Urinary bladder (tissue), 4 donors: Measurements from ENCODE around the gene SRCAP. TPM values are rescaled to one million over a fixed set of nuclear protein-coding genes. Genes with fewer than 3 reads are reported as not detected.

Experiments
- DNase-seq: peaks from one replicate; pipeline ENCODE4 v3.0.0-alpha.2; 2015; ENCODE audit errors: extremely low spot score
- H3K27ac ChIP-seq: one replicate; pipeline ENCODE4 v1.5.1; 2013; ENCODE audit warnings: low read depth, mild to moderate bottlenecking, moderate library complexity
- H3K36me3 ChIP-seq: one replicate; pipeline ENCODE4 v1.6.1; 2013; ENCODE audit warnings: mild to moderate bottlenecking, moderate library complexity; ENCODE audit not compliant: insufficient read depth
- H3K4me1 ChIP-seq: one replicate; pipeline ENCODE4 v1.6.1; 2013; ENCODE audit warnings: mild to moderate bottlenecking, moderate library complexity; ENCODE audit not compliant: insufficient read depth
- H3K4me3 ChIP-seq: one replicate; pipeline ENCODE4 v1.5.1; 2013; ENCODE audit warnings: low read depth, low read length
- WGBS: extraction: QIAGEN DNeasy Blood & Tissue Kit; methylation state at CpG from one replicate; pipeline ENCODE4 v1.1.7; 2013; 5-methylcytosine and 5-hydroxymethylcytosine counted together
- polyA plus RNA-seq: library from polyadenylated mRNA; stranded (reverse); fragments of 200-250 nt; gene quantifications from one replicate; pipeline ENCODE4 v1.2.3, GENCODE V29; 2013
- total RNA-seq: library from RNA; depleted of rRNA; stranded (reverse); fragments of >200 nt; gene quantifications from one replicate; pipeline ENCODE4 v1.2.3, GENCODE V29; 2014
- donor health status: healthy with polysubstance abuse.
- donor health status: healthy.

Gene SRCAP
- total and polyA plus RNA-seq, 2 donors, result 15.0 to 20.3 TPM

DNA sequence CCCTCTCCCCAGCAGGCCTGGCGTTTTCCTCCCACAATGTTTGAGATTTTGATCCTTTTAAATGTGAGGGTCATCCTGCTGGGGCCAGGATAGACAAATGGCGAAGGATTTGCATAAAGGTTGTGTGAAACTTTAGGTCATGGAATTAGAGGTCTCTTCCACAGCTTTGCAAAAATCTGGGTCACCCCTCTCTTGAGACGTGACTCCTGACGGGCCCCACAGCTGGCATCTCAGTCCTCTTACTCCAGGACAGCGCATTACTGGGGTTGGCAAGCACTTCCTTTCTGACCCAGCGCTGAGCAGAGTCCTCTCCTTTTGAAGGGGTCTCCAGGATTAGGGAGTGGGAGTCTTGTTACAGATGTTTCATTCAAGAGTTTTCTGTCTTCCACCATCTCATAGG is 80.6 kb downstream of the SRCAP start:
- WGBS, result 88% methylated on average over 6 of the region's 6 CpGs
- DNase-seq, result no peak
- Histone ChIP-seq H3K4me1 (no peaks in the 10 kb centered on the region), H3K27ac (no peak overlapping the region), H3K4me3 (no peak overlapping the region), H3K36me3 (no peaks in the 10 kb centered on the region)

DNA sequence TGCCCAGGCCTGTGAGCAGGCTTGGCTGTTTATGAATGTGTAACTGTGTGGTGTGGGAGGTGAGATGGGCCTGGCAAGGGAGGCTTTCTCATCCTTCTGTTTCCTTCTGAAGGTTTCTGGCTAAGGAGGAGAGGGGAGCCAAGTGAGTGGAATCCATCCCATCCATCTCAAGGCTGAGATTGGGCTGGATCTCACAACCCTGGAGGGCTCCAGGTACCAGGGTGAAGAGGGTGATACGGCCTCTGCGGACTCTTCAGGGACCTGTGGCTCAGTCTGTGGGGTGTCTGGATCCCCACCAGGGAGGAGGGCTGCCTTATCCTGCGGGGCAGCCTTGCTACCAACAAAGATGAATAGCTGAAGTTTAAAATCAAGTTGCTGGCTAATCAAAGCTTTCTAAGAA is 81.0 kb downstream of the SRCAP start:
- Histone ChIP-seq H3K27ac (no peak overlapping the region), H3K36me3 (no peaks in the 10 kb centered on the region), H3K4me3 (no peak overlapping the region), H3K4me1 (no peaks in the 10 kb centered on the region)
- DNase-seq, result no peak
- 88% methylated on average over 3 of the region's 3 CpGs for WGBS

DNA sequence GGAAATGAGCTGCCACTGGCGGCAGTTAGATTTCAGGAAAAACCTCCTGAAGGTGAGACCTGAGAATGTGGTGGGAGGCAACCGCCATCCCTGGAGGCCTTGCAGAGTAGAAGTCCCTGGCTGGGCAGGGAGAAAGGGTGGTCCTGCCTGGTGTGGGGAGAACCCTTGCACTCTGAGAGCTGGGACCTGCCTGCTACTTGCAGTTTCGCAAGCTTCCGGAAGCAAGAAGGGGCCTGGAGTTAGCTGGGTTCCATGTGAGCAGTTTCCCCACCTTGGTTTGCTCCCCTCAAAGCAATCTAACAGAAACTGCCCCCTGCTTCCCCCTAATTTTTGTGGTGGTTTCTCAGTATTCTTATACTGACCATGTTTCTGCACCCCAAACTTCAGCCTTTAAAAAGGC is 81.6 kb downstream of the SRCAP start:
- Histone ChIP-seq H3K27ac (no peak overlapping the region), H3K4me3 (no peak overlapping the region), H3K36me3 (no peaks in the 10 kb centered on the region), H3K4me1 (no peaks in the 10 kb centered on the region)
- 84% methylated on average over 4 of the region's 4 CpGs for WGBS
- DNase-seq, result no peak

DNA sequence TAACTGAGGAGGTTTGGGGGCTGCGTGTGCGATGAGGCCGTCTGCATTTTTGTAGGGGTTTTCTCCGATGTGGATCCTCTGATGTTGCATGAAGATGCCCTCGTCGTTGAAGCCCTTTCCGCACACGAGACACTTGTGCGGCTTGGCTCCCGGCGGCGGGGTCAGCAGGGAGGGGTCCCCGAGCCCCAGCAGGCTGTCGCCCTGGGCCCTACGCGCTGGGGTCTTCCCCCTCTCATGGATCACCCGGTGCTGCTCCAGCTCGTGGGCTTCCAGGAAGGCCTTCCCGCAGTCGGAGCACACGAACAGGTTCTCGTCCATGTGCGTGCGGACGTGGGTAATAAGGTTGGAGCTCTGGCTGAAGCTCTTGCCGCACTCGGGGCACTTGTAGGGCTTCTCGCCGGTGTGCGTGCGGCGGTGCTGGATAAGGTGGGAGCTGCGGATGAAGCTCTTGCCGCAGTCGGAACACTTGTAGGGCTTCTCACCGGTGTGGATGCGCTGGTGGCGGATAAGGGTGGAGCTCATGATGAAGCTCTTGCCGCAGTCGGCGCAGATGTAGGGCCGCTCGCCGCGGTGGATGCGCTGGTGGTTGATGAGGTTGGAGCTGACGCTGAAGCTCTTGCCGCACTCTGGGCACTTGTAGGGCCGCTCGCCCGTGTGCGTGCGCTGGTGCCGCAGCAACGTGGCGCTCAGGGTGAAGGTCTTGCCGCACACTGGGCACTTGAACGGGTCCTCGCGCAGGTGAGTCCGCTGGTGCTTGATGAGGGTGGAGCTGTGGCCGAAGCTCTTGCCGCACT is 83.7 kb downstream of the SRCAP start:
- Histone ChIP-seq H3K27ac (no peak overlapping the region), H3K4me1 (no peaks in the 10 kb centered on the region), H3K36me3 (no peaks in the 10 kb centered on the region), H3K4me3 (no peak overlapping the region)
- 96% methylated on average over 63 of the region's 63 CpGs for WGBS
- DNase-seq, result no peak

DNA sequence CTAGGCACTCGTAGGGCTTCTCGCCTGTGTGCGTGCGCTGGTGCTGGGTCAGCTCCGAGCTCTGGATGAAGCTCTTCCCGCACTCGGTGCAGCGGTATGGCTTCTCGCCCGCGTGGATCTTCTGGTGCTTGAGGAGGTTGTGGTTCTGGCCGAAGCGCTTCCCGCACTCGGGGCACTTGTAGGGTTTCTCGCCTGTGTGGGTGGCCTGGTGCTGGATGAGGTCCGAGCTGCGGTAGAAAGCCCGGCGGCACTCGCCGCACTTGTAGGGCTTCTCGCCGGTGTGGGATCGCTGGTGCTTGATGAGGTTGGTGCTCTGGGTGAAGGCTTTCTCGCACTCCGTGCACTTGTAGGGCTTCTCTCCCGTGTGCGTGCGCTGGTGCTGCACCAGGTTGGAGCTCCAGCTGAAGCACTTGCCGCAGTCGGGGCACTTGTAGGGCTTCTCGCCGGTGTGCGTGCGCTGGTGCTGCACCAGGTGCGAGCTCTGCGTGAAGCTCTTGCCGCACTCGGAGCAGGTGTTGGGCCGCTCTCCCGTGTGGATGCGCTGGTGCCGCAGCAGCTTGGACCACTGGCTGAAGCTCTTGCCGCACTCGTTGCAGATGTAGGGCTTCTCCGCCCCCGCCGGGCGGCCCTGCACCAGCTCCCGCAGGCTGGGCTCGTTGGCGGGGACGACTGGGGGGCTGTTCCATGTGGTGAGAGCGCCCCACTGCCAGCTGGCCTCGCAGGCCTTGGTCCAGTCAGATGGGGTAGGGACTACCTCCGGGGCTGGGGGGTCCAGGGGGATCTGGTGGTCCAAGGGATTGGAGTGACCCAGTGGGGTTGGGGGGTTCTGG is 84.5 kb downstream of the SRCAP start:
- Histone ChIP-seq H3K27ac (no peak overlapping the region), H3K4me1 (no peaks in the 10 kb centered on the region), H3K4me3 (no peak overlapping the region), H3K36me3 (no peaks in the 10 kb centered on the region)
- DNase-seq, result no peak
- whole genome bisulfite sequencing, result 94% methylated on average over 57 of the region's 57 CpGs

DNA sequence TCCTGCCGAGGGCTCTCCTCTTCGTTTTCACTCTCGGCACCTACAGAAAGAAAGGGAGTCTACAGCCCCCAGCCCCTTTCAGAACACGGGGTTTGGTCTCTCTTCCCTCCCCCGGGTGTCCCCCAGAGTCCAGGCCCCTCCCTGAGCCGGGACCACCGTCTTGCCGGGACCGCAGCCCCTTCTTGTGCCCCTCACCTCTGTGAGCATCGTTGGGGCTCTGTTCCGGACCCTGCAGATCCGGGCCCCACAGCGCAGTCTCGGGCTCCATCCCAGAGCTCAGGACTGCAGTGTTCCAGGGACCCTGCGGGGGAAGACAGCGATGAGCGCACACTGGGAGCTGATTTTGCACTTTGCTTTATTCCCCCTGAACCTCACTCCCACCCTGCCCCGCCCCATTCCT is 85.2 kb downstream of the SRCAP start:
- 87% methylated on average over 18 of the region's 18 CpGs for WGBS
- Histone ChIP-seq H3K4me3 (no peak overlapping the region), H3K27ac (no peak overlapping the region), H3K4me1 (no peaks in the 10 kb centered on the region), H3K36me3 (no peaks in the 10 kb centered on the region)
- DNase-seq, result no peak

DNA sequence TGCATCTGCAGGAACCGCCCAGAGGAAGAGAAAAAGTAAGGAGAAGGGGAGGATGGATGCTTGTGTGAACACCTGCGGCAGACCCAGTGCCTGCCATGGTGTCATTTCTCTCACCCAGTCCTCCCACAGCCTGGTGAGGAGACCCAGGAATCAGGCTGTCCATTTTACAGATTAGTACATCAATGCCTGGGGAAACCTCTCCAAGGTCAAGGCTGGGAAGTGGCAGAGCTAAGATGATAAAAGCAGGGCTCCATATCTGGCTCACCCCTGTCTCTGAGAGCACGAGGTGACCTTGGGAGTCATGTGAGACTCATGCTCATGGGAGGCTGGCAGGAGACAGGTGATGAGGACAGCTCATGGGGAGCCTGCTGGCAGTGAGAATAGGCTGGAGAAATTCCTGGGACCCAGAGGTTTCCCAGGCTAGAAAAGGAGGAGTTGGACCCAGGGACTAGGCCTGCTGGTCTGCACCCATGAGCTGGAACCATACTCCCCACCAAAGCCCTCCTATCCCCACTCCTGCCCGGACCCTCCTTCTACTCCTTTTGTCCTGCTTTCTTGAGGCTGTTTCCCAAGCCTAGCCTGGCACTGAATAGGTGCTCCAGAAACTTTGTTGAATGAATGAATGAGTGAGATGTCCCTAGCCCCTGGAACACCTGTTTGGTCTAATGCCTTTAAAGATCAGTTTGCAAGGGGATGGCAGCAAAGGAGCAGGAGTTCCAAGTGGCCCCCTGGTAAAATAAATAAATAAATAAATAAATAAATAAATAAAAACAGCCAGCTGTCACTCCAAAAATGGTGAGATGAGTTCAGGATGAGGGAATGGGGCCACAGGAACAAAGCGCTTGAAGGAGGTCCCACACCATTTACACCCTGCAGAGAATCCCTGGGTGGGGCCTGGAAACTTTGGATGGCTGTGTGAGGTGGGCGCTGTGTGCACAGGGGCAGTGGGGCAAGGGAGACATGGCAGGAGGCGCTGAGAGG is 86.4 kb downstream of the SRCAP start:
- no peak overlapping the region for H3K27ac ChIP-seq
- no peaks in the 10 kb centered on the region for H3K4me1 ChIP-seq
- no peaks in the 10 kb centered on the region for H3K36me3 ChIP-seq
- no peak for DNase-seq
- WGBS, result 76% methylated on average over 7 of the region's 7 CpGs
- no peak overlapping the region for H3K4me3 ChIP-seq

DNA sequence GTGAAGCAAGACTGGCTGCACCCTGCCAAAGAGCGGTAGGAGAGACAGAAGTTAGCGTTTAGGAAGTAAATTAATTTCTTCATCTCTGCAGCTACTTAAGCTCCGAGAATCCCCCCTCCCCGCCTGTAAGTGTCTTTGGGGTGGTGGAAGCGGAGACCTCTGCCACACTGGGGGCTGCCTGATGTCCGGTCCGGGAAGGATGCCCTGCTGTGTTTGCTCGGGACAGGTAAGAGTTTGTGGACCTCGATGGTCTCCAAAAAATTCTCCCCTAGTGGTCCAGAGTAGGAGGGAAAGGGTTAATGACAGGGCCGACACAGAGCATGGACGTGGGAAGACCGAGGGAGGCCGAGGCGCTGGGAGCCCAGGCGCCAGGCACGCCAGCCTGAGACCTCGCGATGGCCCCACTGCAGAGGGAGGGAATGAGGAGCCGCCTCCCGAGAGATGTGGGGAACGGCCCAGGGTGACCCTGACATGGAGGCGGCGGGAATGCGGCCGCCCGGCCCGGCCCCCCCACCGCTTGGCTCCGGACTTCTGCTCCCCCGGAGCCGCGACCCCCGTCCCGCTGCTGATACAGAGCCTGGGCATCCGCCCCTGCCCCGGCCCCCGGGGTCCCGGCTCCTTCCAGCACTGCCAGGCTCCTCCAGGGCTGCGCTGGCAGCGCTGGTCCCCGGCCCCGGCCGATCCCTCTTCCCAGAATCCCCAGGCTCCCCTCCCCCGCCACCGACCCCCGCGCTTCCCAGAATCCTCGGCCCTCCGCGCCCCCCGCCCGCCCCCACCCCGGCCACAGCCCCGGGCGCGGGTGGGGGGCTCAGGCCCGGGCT is 87.4 kb downstream of the SRCAP start:
- Histone ChIP-seq H3K27ac (peak overlapping the region; percentile 55), H3K36me3 (no peaks in the 10 kb centered on the region), H3K4me1 (no peaks in the 10 kb centered on the region), H3K4me3 (peak overlapping the region; percentile 97)
- DNase-seq, result no peak
- 3% methylated on average over 57 of the region's 57 CpGs for WGBS

DNA sequence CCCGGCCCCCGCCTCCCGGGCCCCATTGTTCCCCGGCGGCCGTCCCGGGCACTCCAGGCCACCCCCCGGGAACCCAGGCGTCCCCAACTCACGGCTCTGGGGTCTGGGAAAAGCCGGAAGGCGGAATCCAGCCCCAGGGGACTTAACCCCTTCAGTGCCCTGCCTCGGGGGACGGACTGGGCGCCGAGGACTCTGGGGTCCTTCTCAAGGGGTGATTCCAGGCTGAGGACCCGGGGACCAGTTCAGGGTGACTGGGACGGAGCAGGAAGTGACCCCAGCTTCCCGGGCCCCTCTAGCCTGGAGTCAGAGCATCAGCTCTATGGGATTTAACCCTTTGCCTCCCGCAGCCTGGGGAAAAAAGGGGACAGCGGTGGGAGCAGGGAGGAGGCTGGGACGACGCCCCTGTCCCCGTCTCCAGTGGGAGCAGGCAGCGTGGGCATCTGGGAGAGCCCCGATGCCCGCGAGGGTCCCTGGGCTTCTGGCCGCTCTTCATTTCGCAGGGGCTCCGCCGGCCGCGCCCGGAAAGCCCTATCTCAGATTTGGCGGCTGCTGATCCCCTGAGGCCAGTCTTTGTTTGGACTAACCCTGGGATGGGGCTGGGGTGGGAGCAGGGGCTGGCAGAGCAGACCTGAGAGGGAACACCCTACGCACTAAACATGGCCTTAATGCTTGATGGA is 88.1 kb downstream of the SRCAP start, which contains the start of gene ZNF629:
ZNF629 (minus strand) TSS at position 270 of the 677 bp plus-strand sequence. CDS start 2,723 bp downstream, outside the sequence.
- no peaks in the 10 kb centered on the region for H3K36me3 ChIP-seq
- H3K4me3 ChIP-seq, result peak within 1 kb of the TSS; percentile 97
- peak; percentile 66 for DNase-seq
- peak within 1 kb of the TSS; percentile 55 for H3K27ac ChIP-seq
- WGBS, result under 1% methylated on average over 37 of the region's 37 CpGs
- no peaks in the 10 kb centered on the region for H3K4me1 ChIP-seq

DNA sequence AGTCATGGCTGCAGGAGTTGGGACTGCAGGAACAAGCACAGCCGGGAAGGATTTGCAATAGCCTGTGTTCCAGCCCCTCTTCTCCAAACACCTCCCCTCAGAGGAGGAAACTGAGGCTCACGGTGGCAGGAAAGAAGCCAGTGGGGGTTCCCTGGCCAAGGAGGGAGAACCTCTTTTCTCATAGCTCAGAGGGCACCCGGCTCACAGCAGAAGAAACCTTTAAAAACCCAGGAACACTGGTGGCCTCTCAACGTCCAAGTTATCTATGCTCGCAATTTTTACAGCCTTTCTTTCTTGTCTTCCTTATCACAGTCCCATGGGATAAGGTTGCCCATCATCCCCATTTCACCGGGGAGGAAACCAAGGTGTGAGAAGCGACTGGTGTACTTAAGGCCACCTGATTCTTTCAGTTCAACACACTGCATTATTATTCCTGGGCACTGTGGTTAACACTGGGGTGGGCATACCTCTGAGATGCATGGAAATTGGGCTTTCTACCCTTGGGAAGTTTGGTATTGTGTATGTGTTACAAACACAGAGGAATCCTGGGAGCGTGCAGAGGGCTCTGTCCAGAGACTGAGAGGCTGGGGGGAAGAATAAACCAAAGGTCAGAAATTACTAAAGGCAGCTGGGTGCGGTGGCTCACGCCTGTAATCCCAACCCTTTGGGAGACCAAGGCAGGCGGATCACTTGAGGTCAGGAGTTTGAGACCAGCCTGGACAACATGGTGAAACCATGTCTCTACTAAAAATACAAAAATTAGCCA is 88.8 kb downstream of the SRCAP start:
- Histone ChIP-seq H3K4me3 (peak overlapping the region; percentile 97), H3K27ac (peak overlapping the region; percentile 55), H3K36me3 (no peaks in the 10 kb centered on the region), H3K4me1 (no peaks in the 10 kb centered on the region)
- no peak for DNase-seq
- WGBS, result 32% methylated on average over 11 of the region's 11 CpGs
